SU-DHL-6 (cell line): ENCODE data around the gene LUM.

ENCODE experiments used
- H2AFZ ChIP-seq: fragments of 200-600 bp; sonication (generic); 2 replicates; pipeline ENCODE4 v1.6.1; 2014; ENCODE audit warnings: low read depth, mild to moderate bottlenecking, moderate library complexity, mixed read lengths, antibody characterized with exemption, low read length; ENCODE audit not compliant: severe bottlenecking
- H3F3A ChIP-seq: fragments of 200-600 bp; shearing (Covaris generic); 2 replicates; pipeline ENCODE4 v1.6.0; 2016; ENCODE audit warnings: antibody characterized with exemption, mild to moderate bottlenecking; ENCODE audit not compliant: insufficient read depth
- H3K27ac ChIP-seq: fragments of 200-600 bp; sonication (generic); 2 replicates; pipeline ENCODE4 v1.5.1; 2016; ENCODE audit warnings: low read depth, mild to moderate bottlenecking, low read length, moderate library complexity, mixed read lengths
- H3K27me3 ChIP-seq: fragments of 200-600 bp; sonication (generic), shearing (Covaris generic); 2 replicates; pipeline ENCODE4 v1.6.0; 2014; ENCODE audit warnings: mild to moderate bottlenecking, low read length
- H3K36me3 ChIP-seq: fragments of 200-600 bp; sonication (generic); 2 replicates; pipeline ENCODE4 v1.6.1; 2014; ENCODE audit warnings: mild to moderate bottlenecking, low read length, mixed read lengths
- H3K4me2 ChIP-seq: fragments of 300-600, 200-600 bp; shearing (Covaris generic), sonication (generic); 2 replicates; pipeline ENCODE4 v1.6.0; 2014; ENCODE audit warnings: low read length, low read depth, mild to moderate bottlenecking; ENCODE audit not compliant: poor library complexity, severe bottlenecking
- H3K4me3 ChIP-seq: fragments of 200-600 bp; sonication (generic); 2 replicates; pipeline ENCODE4 v1.5.1; 2014; ENCODE audit warnings: antibody characterized with exemption, low read length, mild to moderate bottlenecking, mixed read lengths; ENCODE audit not compliant: insufficient read depth, poor library complexity, severe bottlenecking
- H3K79me2 ChIP-seq: fragments of 200-600 bp; sonication (generic); 2 replicates; pipeline ENCODE4 v1.6.1; 2014; ENCODE audit warnings: mild to moderate bottlenecking, low read length, moderate library complexity; ENCODE audit not compliant: insufficient read depth
- H3K9ac ChIP-seq: fragments of 200-600 bp; sonication (generic); 2 replicates; pipeline ENCODE4 v1.7.0; 2014; ENCODE audit warnings: mild to moderate bottlenecking, low read length
- H3K9me2 ChIP-seq: fragments of 200-600 bp; sonication (generic); replicated peaks from 2 replicates; pipeline ENCODE4 v1.6.1; 2014; ENCODE audit warnings: low read length; ENCODE audit not compliant: insufficient read depth
- H3K9me3 ChIP-seq: fragments of 200-600 bp; sonication (generic); 2 replicates; pipeline ENCODE4 v1.6.1; 2014; ENCODE audit warnings: low read length, mixed read lengths; ENCODE audit not compliant: insufficient read depth
- H4K20me1 ChIP-seq: fragments of 200-600 bp; sonication (generic); 2 replicates; pipeline ENCODE4 v1.6.1; 2014; ENCODE audit warnings: low read depth, mild to moderate bottlenecking, antibody characterized with exemption, low read length, moderate library complexity, mixed read lengths
- EZH2phosphoT487 ChIP-seq: fragments of 200-600 bp; sonication (generic), shearing (Covaris generic); conservative IDR thresholded peaks from 2 replicates; pipeline ENCODE4 v1.6.1; 2018; ENCODE audit warnings: mild to moderate bottlenecking, antibody characterized with exemption, low read length, moderate library complexity, mixed read lengths
- TF ChIP-seq, protein P1 (sequence below): fragments of 200-600 bp; sonication (generic); IDR thresholded peaks from one replicate; pipeline ENCODE4 v1.5.1; 2017; ENCODE audit warnings: antibody characterized with exemption, mild to moderate bottlenecking, low read length, moderate library complexity; ENCODE audit not compliant: insufficient read depth, poor library complexity, severe bottlenecking

LUM gene

DNA sequence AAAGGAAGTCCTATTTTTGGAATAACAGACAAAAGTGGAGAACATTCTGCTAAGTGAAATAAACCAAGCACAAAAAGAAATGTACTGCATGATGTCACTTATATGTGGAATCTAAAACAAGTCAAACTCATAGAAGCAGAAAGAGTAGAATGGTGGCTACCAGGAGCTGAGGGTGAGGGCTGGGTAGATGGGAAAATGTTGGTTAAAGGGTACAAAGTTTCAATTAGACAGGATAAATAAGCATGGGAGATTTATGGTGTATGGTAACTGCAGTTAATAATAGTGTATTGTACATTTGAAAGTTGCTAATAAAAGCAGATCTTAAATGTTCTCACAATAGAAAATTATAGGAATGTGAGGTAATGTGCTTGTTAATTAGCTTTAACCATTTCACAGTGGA is 12.8 kb downstream of the LUM start:
- Histone ChIP-seq H3K79me2 (no peaks in the 10 kb centered on the region), H3K9me3 (no peaks in the 10 kb centered on the region), H4K20me1 (no peaks in the 10 kb centered on the region), H3K36me3 (no peaks in the 10 kb centered on the region), H3K9me2 (no peaks in the 10 kb centered on the region), H3F3A (no peaks in the 10 kb centered on the region), H3K9ac (no peak overlapping the region), H3K27ac (no peak overlapping the region), H3K4me3 (no peak overlapping the region), H3K4me2 (no peak overlapping the region), H3K27me3 (no peaks in the 10 kb centered on the region), H2AFZ (no peak overlapping the region)
- TF ChIP-seq, protein P1, sequence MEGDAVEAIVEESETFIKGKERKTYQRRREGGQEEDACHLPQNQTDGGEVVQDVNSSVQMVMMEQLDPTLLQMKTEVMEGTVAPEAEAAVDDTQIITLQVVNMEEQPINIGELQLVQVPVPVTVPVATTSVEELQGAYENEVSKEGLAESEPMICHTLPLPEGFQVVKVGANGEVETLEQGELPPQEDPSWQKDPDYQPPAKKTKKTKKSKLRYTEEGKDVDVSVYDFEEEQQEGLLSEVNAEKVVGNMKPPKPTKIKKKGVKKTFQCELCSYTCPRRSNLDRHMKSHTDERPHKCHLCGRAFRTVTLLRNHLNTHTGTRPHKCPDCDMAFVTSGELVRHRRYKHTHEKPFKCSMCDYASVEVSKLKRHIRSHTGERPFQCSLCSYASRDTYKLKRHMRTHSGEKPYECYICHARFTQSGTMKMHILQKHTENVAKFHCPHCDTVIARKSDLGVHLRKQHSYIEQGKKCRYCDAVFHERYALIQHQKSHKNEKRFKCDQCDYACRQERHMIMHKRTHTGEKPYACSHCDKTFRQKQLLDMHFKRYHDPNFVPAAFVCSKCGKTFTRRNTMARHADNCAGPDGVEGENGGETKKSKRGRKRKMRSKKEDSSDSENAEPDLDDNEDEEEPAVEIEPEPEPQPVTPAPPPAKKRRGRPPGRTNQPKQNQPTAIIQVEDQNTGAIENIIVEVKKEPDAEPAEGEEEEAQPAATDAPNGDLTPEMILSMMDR, result no peak
- TF ChIP-seq EZH2phosphoT487, result no peak

- Histone ChIP-seq H2AFZ (no peak overlapping the region), H3F3A (no peaks in the 10 kb centered on the region), H3K4me2 (no peak overlapping the region), H3K27me3 (no peaks in the 10 kb centered on the region), H3K9me3 (no peaks in the 10 kb centered on the region), H3K9me2 (no peaks in the 10 kb centered on the region), H4K20me1 (no peaks in the 10 kb centered on the region), H3K36me3 (no peaks in the 10 kb centered on the region), H3K4me3 (no peak overlapping the region), H3K9ac (no peak overlapping the region), H3K27ac (no peak overlapping the region), H3K79me2 (no peaks in the 10 kb centered on the region)
- no peak for TF ChIP-seq EZH2phosphoT487
- TF ChIP-seq, protein P1, result no peak
Measured at GRCh38 chr12:91094957-91095356, 16.3 kb downstream of the LUM start.

GRCh38 chr12:91094032-91094662 is 17.1 kb downstream of the LUM start:
- Histone ChIP-seq H2AFZ (no peak overlapping the region), H3K9me3 (no peaks in the 10 kb centered on the region), H3K4me2 (no peak overlapping the region), H3K27me3 (no peaks in the 10 kb centered on the region), H3K9me2 (no peaks in the 10 kb centered on the region), H3F3A (no peaks in the 10 kb centered on the region), H4K20me1 (no peaks in the 10 kb centered on the region), H3K79me2 (no peaks in the 10 kb centered on the region), H3K27ac (no peak overlapping the region), H3K36me3 (no peaks in the 10 kb centered on the region), H3K4me3 (no peak overlapping the region), H3K9ac (no peak overlapping the region)
- TF ChIP-seq, protein P1, result no peak
- TF ChIP-seq EZH2phosphoT487, result no peak
